CD4-positive, alpha-beta memory T cell (primary cell): ENCODE measurements around the gene PTPRN. TPM values are rescaled to one million over a fixed set of nuclear protein-coding genes. Genes with fewer than 3 reads are reported as not detected.

Experiments
- CTCF ChIA-PET: fragments of 350-600 bp; sonication (Branson Sonifier 250); formaldehyde crosslinking; loops from one replicate; lab custom pipeline; 2021; ENCODE audit warnings: inconsistent platforms; ENCODE audit not compliant: partially characterized antibody; lab: Charles Lee
- POLR2A ChIA-PET: fragments of 350-600 bp; sonication (Branson Sonifier 250); formaldehyde crosslinking; loops from one replicate; lab custom pipeline; 2021; ENCODE audit not compliant: partially characterized antibody; lab: Charles Lee
- DNase-seq, 5 donors: peaks; one replicate each; pipeline versions ENCODE4 v3.0.0 to v3.0.0-alpha.2; 2020 to 2022; ENCODE audit warnings: mixed read lengths in 1 of 5
- H3K27ac ChIP-seq: one replicate; pipeline ENCODE4 v1.7.0; 2013; ENCODE audit warnings: low read depth, low read length
- H3K27me3 ChIP-seq: 2 replicates; pipeline ENCODE4 v1.7.0; 2013; ENCODE audit warnings: mild to moderate bottlenecking, low read length, moderate library complexity; ENCODE audit not compliant: insufficient read depth
- H3K36me3 ChIP-seq: 2 replicates; pipeline ENCODE4 v1.7.0; 2013; ENCODE audit warnings: mild to moderate bottlenecking, low read length, moderate library complexity; ENCODE audit not compliant: insufficient read depth
- H3K4me1 ChIP-seq: 2 replicates; pipeline ENCODE4 v1.7.0; 2013; ENCODE audit warnings: mild to moderate bottlenecking, low read length, moderate library complexity; ENCODE audit not compliant: insufficient read depth
- H3K4me3 ChIP-seq, 2 donors: one replicate each; pipeline ENCODE4 v1.7.0; 2013; ENCODE audit warnings: low read length in 2 of 2, mild to moderate bottlenecking in 1 of 2
- H3K9me3 ChIP-seq, 2 donors: one replicate each; pipeline ENCODE4 v1.7.0; 2013; ENCODE audit warnings: low read length in 2 of 2, control low read depth in 1 of 2; ENCODE audit not compliant: control insufficient read depth in 1 of 2
- H3K27ac Mint-ChIP-seq, 7 donors: one replicate each; pipeline ENCODE4 v1.8.0; 2020 to 2021; ENCODE audit warnings: mixed read lengths in 7 of 7, mild to moderate bottlenecking in 6 of 7, inconsistent platforms in 3 of 7, moderate library complexity in 3 of 7
- H3K27me3 Mint-ChIP-seq, 2 donors: one replicate each; pipeline ENCODE4 v1.8.0; 2020 to 2021; ENCODE audit warnings: mixed read lengths in 2 of 2
- H3K36me3 Mint-ChIP-seq, 2 donors: one replicate each; pipeline ENCODE4 v1.8.0; 2020 to 2021; ENCODE audit warnings: mixed read lengths in 2 of 2, inconsistent platforms in 1 of 2, mild to moderate bottlenecking in 1 of 2
- H3K4me1 Mint-ChIP-seq, 4 donors: one replicate each; pipeline ENCODE4 v1.8.0; 2020 to 2021; ENCODE audit warnings: mixed read lengths in 4 of 4, mild to moderate bottlenecking in 1 of 4
- H3K4me3 Mint-ChIP-seq, 8 donors: one replicate each; pipeline ENCODE4 v1.8.0; 2020 to 2021; ENCODE audit warnings: mixed read lengths in 8 of 8, mild to moderate bottlenecking in 7 of 8, moderate library complexity in 6 of 8, inconsistent platforms in 3 of 8
- H3K9me3 Mint-ChIP-seq, 8 donors: one replicate each; pipeline ENCODE4 v1.8.0; 2020 to 2021; ENCODE audit warnings: mixed read lengths in 8 of 8, mild to moderate bottlenecking in 5 of 8, inconsistent platforms in 3 of 8, moderate library complexity in 1 of 8
- intact Hi-C: fragments of 100-400 bp; cut with micrococcal nuclease; formaldehyde crosslinking; loops from one replicate; pipeline ENCODE4 v1.15.1; 2023
- polyA plus RNA-seq, 2 donors: library from polyadenylated mRNA; unstranded; fragments of 300-500 nt; fragmentation: Illumina TruSeq; gene quantifications; one replicate each; pipeline ENCODE4 v1.2.3, GENCODE V29; 2021
- total RNA-seq, 2 experiments: library from RNA; stranded (reverse); gene quantifications; one replicate each; pipeline ENCODE4 v1.2.3, GENCODE V29; 2021

PTPRN gene
- total and polyA plus RNA-seq, 4 experiments from 2014 or later = 0.31 TPM; not detected in 3

DNA sequence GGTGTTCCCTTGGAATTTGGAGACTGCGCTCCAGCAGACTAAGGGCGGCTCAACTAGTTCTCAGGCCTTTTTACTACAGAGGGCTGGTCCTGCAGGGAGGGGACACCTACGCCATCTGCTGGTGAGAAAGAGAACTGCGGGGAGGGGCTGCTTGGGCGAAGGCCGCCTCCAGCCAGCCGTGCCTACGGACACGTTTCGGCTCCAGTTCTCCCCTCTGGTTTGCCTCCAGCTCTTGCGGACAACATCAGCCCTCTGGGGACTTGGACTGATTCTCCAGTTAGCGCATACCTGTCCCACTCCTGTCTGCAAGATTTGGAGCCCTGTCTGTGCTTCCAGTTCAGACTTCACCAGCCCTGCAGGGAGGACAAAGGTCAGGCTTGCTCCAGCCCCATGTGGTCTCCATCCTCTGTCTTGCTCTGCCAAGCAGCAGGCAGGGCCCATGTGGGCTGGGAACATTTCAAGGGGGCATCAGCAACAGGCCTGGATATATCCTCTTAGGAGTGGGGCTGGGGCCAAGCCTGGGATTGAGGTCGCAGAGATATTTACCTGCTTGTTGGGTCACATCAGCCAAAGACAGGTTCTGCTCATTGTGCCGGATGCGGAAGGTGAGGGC lies 10.3 kb downstream of the PTPRN start:
- POLR2A ChIA-PET = interaction anchor here (1.2 to 2.9 kb wide), 3 partner anchors 20 to 122 kb away, joined by 3 to 9 read pairs (median 4); partner anchors contain the start of genes CNPPD1 and DNAJB2
- H3K9me3 Mint-ChIP-seq = peaks cover 0 to 3% (median 0%) of the 10 kb centered on the region in 8 donors
- CTCF ChIA-PET = interaction anchor here (0.7 to 5.7 kb wide), 37 partner anchors 8 to 331 kb away, joined by 3 to 60 read pairs (median 4); partner anchors contain the start of genes DNAJB2, GLB1L, NHEJ1 and TUBA4A
- intact Hi-C loops = loop anchor here (1.0 to 5.0 kb wide), 6 partner anchors 88 to 270 kb away; partner anchors contain the start of genes DNPEP and NHEJ1
- H3K36me3 Mint-ChIP-seq = no peaks in the 10 kb centered on the region
- Histone ChIP-seq H3K9me3 (no peaks in the 10 kb centered on the region), H3K27ac (no peak overlapping the region), H3K4me1 (peaks cover 12% of the 10 kb centered on the region), H3K4me3 (no peak overlapping the region), H3K36me3 (no peaks in the 10 kb centered on the region), H3K27me3 (no peaks in the 10 kb centered on the region)
- H3K27ac Mint-ChIP-seq = peak overlapping the region in 1 of 7 donors; percentile 44
- peaks cover 6 to 21% (median 11%) of the 10 kb centered on the region in 4 donors for H3K4me1 Mint-ChIP-seq
- peak; percentile 79 to 88 (median 83) for DNase-seq
- H3K27me3 Mint-ChIP-seq = peaks cover 18 to 20% of the 10 kb centered on the region in 2 donors
- no peak overlapping the region for H3K4me3 Mint-ChIP-seq

DNA sequence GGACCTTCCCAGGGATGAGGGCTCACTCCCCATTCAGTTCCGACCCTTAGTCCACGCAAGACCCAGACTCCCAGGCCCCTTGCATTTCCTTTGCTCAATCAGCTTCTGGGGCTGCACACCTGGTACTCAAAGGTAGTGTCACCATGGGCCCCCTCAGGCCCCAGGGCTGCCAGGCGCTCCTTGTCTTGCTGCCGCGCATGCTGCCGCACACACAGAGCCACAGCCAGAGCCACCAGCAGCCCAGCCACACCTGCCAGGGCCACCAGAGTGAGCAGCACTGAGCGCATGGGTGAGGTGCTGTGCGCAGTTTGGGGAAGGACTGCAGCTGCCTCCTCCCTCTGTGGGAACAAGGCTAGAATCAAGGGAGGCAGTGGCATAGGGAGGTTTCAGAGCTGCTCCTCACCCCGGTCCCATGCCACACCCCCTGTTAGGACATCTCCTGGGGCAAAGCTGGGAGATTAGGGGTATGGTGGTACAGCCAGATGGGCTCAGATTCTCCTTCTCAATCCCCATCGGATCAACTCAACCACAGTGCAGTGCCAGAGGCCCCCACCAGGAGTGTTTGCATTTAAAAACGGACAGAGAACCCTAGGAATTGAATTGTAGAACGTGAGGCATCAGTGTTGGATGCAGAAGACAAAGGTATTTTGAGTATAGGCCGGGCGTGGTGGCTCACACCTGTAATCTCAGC lies 11.3 kb downstream of the PTPRN start:
- POLR2A ChIA-PET = interaction anchor here (2.9 kb wide), 1 partner anchor 19 kb away, joined by 9 read pairs; the partner anchor contains the start of gene DNAJB2
- intact Hi-C loops = loop anchor here (1.0 to 5.0 kb wide), 6 partner anchors 89 to 269 kb away; partner anchors contain the start of genes DNPEP and NHEJ1

DNA sequence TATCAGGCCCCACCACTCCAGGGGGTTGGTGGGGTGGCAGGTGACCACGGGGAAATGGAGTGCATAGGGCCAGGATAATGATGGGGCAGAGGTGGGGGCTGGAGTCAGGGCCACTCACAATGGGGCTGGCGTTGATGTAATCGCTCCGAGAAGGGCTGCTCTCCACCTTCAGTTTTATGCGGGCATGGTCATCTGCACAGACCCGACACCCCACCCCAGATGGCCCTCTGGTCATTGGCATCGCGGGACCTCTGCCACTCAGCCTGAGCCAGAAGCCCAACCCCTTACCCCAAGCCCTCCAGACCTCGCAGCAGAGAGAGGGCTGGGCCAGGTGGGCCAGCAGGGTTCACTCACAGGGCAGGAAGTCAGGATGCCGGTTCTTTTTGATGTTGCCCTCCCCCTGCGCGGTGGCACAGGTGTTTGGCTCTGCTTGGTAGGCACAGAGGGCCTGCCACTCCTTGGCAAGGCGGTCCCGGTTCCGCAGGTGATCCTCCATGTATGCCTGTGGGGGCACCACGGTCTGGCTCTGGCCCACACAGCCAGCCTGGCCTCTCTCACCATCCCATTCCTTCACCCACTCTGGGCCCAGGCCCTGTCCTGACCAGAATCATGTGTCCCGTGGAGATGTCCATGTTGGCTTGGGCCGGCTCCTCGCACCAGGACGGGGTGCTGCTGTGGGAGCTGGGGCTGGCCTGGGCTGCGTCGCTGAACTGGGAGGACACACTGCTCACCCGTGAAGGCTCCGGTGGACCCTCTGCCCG lies 12.4 kb downstream of the PTPRN start:
- H3K27ac ChIP-seq = no peak overlapping the region
- no peaks in the 10 kb centered on the region for H3K27me3 ChIP-seq
- no peak for DNase-seq
- POLR2A ChIA-PET = interaction anchor here (2.6 to 8.6 kb wide), 6 partner anchors 12 to 121 kb away, joined by 9 to 119 read pairs (median 31); partner anchors contain the start of genes CNPPD1, DNAJB2, TUBA4A and TUBA4B
- peaks cover 6 to 21% (median 11%) of the 10 kb centered on the region in 4 donors for H3K4me1 Mint-ChIP-seq
- peaks cover 0 to 3% (median 0%) of the 10 kb centered on the region in 8 donors for H3K9me3 Mint-ChIP-seq
- intact Hi-C loops = loop anchor here (5.0 kb wide), 1 partner anchor 90 kb away; the partner anchor contains the start of gene DNPEP
- H3K36me3 Mint-ChIP-seq = no peaks in the 10 kb centered on the region
- H3K27ac Mint-ChIP-seq = peak overlapping the region in 1 of 7 donors; percentile 35
- H3K4me3 ChIP-seq = no peak overlapping the region
- H3K4me3 Mint-ChIP-seq = no peak overlapping the region
- no peaks in the 10 kb centered on the region for H3K36me3 ChIP-seq
- no peaks in the 10 kb centered on the region for H3K9me3 ChIP-seq
- H3K27me3 Mint-ChIP-seq = peaks cover 6 to 10% of the 10 kb centered on the region in 2 donors
- CTCF ChIA-PET = interaction anchor here (1.2 to 6.6 kb wide), 9 partner anchors 16 to 239 kb away, joined by 4 to 208 read pairs (median 26); partner anchors contain the start of genes DNAJB2, GLB1L, NHEJ1 and STK16
- H3K4me1 ChIP-seq = peaks cover 12% of the 10 kb centered on the region

More for the DNA sequence above, 11.3 kb downstream of the PTPRN start:
- Histone ChIP-seq H3K4me3 (no peak overlapping the region), H3K36me3 (no peaks in the 10 kb centered on the region), H3K27ac (no peak overlapping the region), H3K27me3 (no peaks in the 10 kb centered on the region), H3K9me3 (no peaks in the 10 kb centered on the region), H3K4me1 (peaks cover 12% of the 10 kb centered on the region)
- CTCF ChIA-PET = interaction anchor here (0.7 to 5.7 kb wide), 19 partner anchors 15 to 330 kb away, joined by 3 to 60 read pairs (median 4); partner anchors contain the start of genes DNAJB2, NHEJ1 and ZFAND2B
- no peak for DNase-seq
- peaks cover 0 to 3% (median 0%) of the 10 kb centered on the region in 8 donors for H3K9me3 Mint-ChIP-seq
- no peak overlapping the region for H3K4me3 Mint-ChIP-seq
- peak overlapping the region in 1 of 7 donors; percentile 29 for H3K27ac Mint-ChIP-seq
- no peaks in the 10 kb centered on the region for H3K36me3 Mint-ChIP-seq
- H3K27me3 Mint-ChIP-seq = peaks cover 11 to 13% of the 10 kb centered on the region in 2 donors
- H3K4me1 Mint-ChIP-seq = peaks cover 6 to 21% (median 11%) of the 10 kb centered on the region in 4 donors

DNA sequence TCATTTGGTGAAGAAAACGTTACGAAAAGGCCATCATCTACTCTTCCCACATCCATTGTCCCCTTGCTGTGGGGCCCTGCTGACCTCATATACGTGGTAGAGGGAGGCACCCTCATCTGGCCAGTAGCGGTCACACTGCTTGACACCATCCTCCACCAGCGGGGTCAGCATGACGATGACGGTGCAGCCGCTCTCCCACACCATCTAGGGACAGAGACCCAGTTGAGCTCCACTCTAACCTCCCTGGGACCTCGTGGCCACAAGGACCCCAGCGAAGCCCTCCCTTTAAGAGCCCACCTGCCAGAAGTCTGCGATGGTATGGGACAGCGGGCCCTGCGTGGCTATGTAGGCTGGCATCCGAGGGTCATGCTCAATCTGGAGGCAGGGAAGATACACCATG lies 13.1 kb downstream of the PTPRN start:
- H3K4me3 Mint-ChIP-seq = no peak overlapping the region
- intact Hi-C loops = loop anchor here (5.0 kb wide), 1 partner anchor 91 kb away; the partner anchor contains the start of gene DNPEP
- Histone ChIP-seq H3K4me3 (no peak overlapping the region), H3K9me3 (no peaks in the 10 kb centered on the region), H3K27ac (no peak overlapping the region), H3K27me3 (no peaks in the 10 kb centered on the region), H3K36me3 (no peaks in the 10 kb centered on the region), H3K4me1 (peaks cover 12% of the 10 kb centered on the region)
- H3K36me3 Mint-ChIP-seq = no peaks in the 10 kb centered on the region
- H3K27ac Mint-ChIP-seq = peak overlapping the region in 1 of 7 donors; percentile 70
- CTCF ChIA-PET = interaction anchor here (0.6 to 6.6 kb wide), 18 partner anchors 16 to 289 kb away, joined by 3 to 208 read pairs (median 16); partner anchors contain the start of genes CNPPD1, DNAJB2, GLB1L and NHEJ1
- DNase-seq = no peak
- H3K27me3 Mint-ChIP-seq = peaks cover 6 to 8% of the 10 kb centered on the region in 2 donors
- H3K9me3 Mint-ChIP-seq = peaks cover 0 to 3% (median 0%) of the 10 kb centered on the region in 8 donors
- POLR2A ChIA-PET = interaction anchor here (1.3 to 8.6 kb wide), 9 partner anchors 12 to 137 kb away, joined by 3 to 119 read pairs (median 27); partner anchors contain the start of genes ABCB6, ANKZF1, ATG9A and CNPPD1
- H3K4me1 Mint-ChIP-seq = peaks cover 6 to 21% (median 11%) of the 10 kb centered on the region in 4 donors

DNA sequence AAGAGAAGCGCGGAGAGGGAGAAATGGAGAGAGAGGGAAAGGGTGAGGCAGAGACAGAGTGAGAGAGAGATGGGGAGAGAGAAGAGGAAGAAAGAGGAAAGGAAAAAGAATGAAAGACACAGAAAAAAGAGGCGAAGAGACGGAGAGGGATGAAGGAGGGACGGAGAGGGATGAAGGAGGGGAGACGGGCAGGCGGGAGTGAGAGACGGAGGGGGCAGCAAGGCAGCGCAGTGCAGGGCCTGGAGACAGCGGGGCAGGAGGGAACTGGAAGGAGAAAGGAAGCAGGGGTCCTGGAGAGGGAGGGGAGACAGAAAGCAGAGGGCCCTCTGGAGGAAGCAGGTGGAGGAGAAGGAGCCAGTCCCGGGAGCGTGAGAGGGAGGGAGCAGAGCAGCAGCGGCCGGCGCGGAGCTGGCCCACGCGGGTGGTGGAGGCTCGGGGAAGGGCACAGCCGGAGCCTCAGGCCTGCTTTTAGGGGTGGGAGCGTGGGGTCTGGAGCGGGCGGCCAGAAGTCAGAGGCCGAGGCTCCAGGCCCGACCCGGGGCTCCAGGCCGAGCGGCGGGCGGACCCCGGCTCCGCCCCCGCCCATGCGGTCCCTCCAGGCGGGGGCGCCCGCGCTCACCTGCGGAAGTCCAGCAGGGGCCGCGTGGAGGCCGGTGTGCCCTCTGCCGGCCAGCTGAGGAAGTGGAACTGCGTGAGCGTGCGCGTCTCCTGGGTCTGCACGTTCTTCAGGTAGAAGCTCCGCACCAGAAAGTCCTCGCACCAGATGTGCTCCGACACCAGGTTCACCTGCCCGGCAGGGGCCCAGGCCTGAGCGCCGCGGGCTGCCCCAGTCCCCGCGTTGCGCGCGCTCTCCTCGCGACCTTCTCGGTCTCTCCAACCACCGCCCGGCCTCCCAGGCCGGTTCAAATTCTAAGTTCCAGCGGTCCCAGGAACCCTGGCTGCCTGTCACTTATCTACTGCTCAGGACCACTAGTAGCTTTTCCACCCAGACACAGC lies 14.5 kb downstream of the PTPRN start:
- H3K4me3 Mint-ChIP-seq = peak overlapping the region; percentile 59 to 84 (median 78)
- H3K4me3 ChIP-seq = peak overlapping the region; percentile 11 to 17
- intact Hi-C loops = loop anchor here (1.0 to 5.0 kb wide), 7 partner anchors 15 to 134 kb away; partner anchors contain the start of genes ANKZF1, ATG9A, CNPPD1 and DNAJB2

More for the DNA sequence above, 14.5 kb downstream of the PTPRN start:
- H3K36me3 Mint-ChIP-seq = no peaks in the 10 kb centered on the region
- Histone ChIP-seq H3K27me3 (no peaks in the 10 kb centered on the region), H3K36me3 (no peaks in the 10 kb centered on the region), H3K4me1 (peaks cover 12% of the 10 kb centered on the region), H3K9me3 (no peaks in the 10 kb centered on the region), H3K27ac (peak overlapping the region; percentile 33)
- H3K9me3 Mint-ChIP-seq = peaks cover 0 to 3% (median 0%) of the 10 kb centered on the region in 8 donors
- POLR2A ChIA-PET = interaction anchor here (0.6 to 8.6 kb wide), 21 partner anchors 8 to 414 kb away, joined by 3 to 119 read pairs (median 6); partner anchors contain the start of genes ABCB6, ANKZF1, ATG9A and CNPPD1
- peak; percentile 84 to 91 (median 88) for DNase-seq
- H3K27ac Mint-ChIP-seq = peak overlapping the region; percentile 70 to 94 (median 88)
- peaks cover 6 to 21% (median 11%) of the 10 kb centered on the region in 4 donors for H3K4me1 Mint-ChIP-seq
- CTCF ChIA-PET = interaction anchor here (0.6 to 6.6 kb wide), 59 partner anchors 9 to 415 kb away, joined by 3 to 208 read pairs (median 4); partner anchors contain the start of genes ANKZF1, CNPPD1, DNAJB2 and DNPEP
- peaks cover 4 to 6% of the 10 kb centered on the region in 2 donors for H3K27me3 Mint-ChIP-seq
